Glutamatergic neuron (in vitro differentiated cells): Measurements from ENCODE around the gene MED12L. TPM values are rescaled to one million over a fixed set of nuclear protein-coding genes. Genes with fewer than 3 reads are reported as not detected.

Experiments used
- DNase-seq: peaks from one replicate; pipeline ENCODE4 v3.0.0; 2022
- H3K27ac Mint-ChIP-seq: one replicate; pipeline ENCODE4 v1.8.0; 2020; ENCODE audit warnings: mild to moderate bottlenecking, mixed read lengths, inconsistent platforms; ENCODE audit not compliant: unreplicated experiment
- H3K27me3 Mint-ChIP-seq: one replicate; pipeline ENCODE4 v1.8.0; 2020; ENCODE audit warnings: mild to moderate bottlenecking, moderate library complexity, mixed read lengths, inconsistent platforms; ENCODE audit not compliant: unreplicated experiment
- H3K36me3 Mint-ChIP-seq: one replicate; pipeline ENCODE4 v1.8.0; 2020; ENCODE audit warnings: mild to moderate bottlenecking, mixed read lengths, inconsistent platforms; ENCODE audit not compliant: unreplicated experiment
- H3K4me1 Mint-ChIP-seq: one replicate; pipeline ENCODE4 v1.8.0; 2020; ENCODE audit warnings: mild to moderate bottlenecking, low read depth, mixed read lengths, inconsistent platforms; ENCODE audit not compliant: unreplicated experiment
- H3K4me3 Mint-ChIP-seq: one replicate; pipeline ENCODE4 v1.8.0; 2020; ENCODE audit warnings: mild to moderate bottlenecking, mixed read lengths, inconsistent platforms; ENCODE audit not compliant: unreplicated experiment
- H3K9me3 Mint-ChIP-seq: one replicate; pipeline ENCODE4 v1.8.0; 2020; ENCODE audit warnings: mild to moderate bottlenecking, moderate library complexity, mixed read lengths, inconsistent platforms; ENCODE audit not compliant: unreplicated experiment
- CTCF ChIP-seq: fragments of 200-600 bp; sonication (generic); IDR thresholded peaks from one replicate; pipeline ENCODE4 v1.5.0; 2021; ENCODE audit not compliant: partially characterized antibody, unreplicated experiment
- total RNA-seq: library from RNA; stranded (reverse); fragmentation: NEBNext Ultra II Directional; extraction: Animal tissue kit (Norgen Biotek cat#: 25700); gene quantifications from one replicate; pipeline ENCODE4 v1.2.1, GENCODE V29; 2021; ENCODE audit not compliant: unreplicated experiment

MED12L gene
- total RNA-seq, 1 donor from 2014 or later: 7.8 TPM

- no peak for DNase-seq
- TF ChIP-seq CTCF: no peak
- no peaks in the 10 kb centered on the region for H3K36me3 Mint-ChIP-seq
- H3K4me1 Mint-ChIP-seq: no peaks in the 10 kb centered on the region
- H3K27ac Mint-ChIP-seq: no peak overlapping the region
- no peaks in the 10 kb centered on the region for H3K27me3 Mint-ChIP-seq
- no peak overlapping the region for H3K4me3 Mint-ChIP-seq
- no peaks in the 10 kb centered on the region for H3K9me3 Mint-ChIP-seq
Observed at GRCh38 chr3:151283387-151283786, 197.9 kb downstream of the MED12L start.

- no peak for DNase-seq
- H3K27ac Mint-ChIP-seq: no peak overlapping the region
- H3K4me1 Mint-ChIP-seq: peaks cover 4% of the 10 kb centered on the region
- no peak overlapping the region for H3K4me3 Mint-ChIP-seq
- H3K9me3 Mint-ChIP-seq: no peaks in the 10 kb centered on the region
- no peaks in the 10 kb centered on the region for H3K27me3 Mint-ChIP-seq
- no peak for TF ChIP-seq CTCF
- H3K36me3 Mint-ChIP-seq: no peaks in the 10 kb centered on the region
Observed at GRCh38 chr3:151283907-151284461, 198.5 kb downstream of the MED12L start.

GRCh38 chr3:151285940-151286339 lies 200.5 kb downstream of the MED12L start:
- no peaks in the 10 kb centered on the region for H3K36me3 Mint-ChIP-seq
- H3K27me3 Mint-ChIP-seq: no peaks in the 10 kb centered on the region
- no peak overlapping the region for H3K27ac Mint-ChIP-seq
- no peaks in the 10 kb centered on the region for H3K9me3 Mint-ChIP-seq
- H3K4me3 Mint-ChIP-seq: no peak overlapping the region
- no peak for DNase-seq
- TF ChIP-seq CTCF: no peak
- H3K4me1 Mint-ChIP-seq: peaks cover 6% of the 10 kb centered on the region

GRCh38 chr3:151289445-151289844 lies 204.0 kb downstream of the MED12L start:
- no peak overlapping the region for H3K4me3 Mint-ChIP-seq
- H3K27me3 Mint-ChIP-seq: no peaks in the 10 kb centered on the region
- H3K9me3 Mint-ChIP-seq: no peaks in the 10 kb centered on the region
- TF ChIP-seq CTCF: no peak
- H3K36me3 Mint-ChIP-seq: no peaks in the 10 kb centered on the region
- no peak for DNase-seq
- peaks cover 9% of the 10 kb centered on the region for H3K4me1 Mint-ChIP-seq
- no peak overlapping the region for H3K27ac Mint-ChIP-seq

- H3K4me3 Mint-ChIP-seq: no peak overlapping the region
- H3K27me3 Mint-ChIP-seq: no peaks in the 10 kb centered on the region
- peaks cover 9% of the 10 kb centered on the region for H3K4me1 Mint-ChIP-seq
- no peaks in the 10 kb centered on the region for H3K9me3 Mint-ChIP-seq
- no peaks in the 10 kb centered on the region for H3K36me3 Mint-ChIP-seq
- no peak for DNase-seq
- TF ChIP-seq CTCF: no peak
- H3K27ac Mint-ChIP-seq: no peak overlapping the region
Observed at GRCh38 chr3:151290673-151291072, 205.2 kb downstream of the MED12L start.
